Choroid plexus epithelial cell (primary cell): Measurements from ENCODE around the gene CCDC187.
"Not testable (repeated sequence)": the region's sequence is repeated elsewhere in the genome, so short reads cannot be mapped to it uniquely, and the experiment has no call there.

ENCODE experiments used
- DNase-seq: peaks from one replicate; pipeline ENCODE4 v3.0.0-alpha.2; 2010; ENCODE audit warnings: low read depth
- H3K4me3 ChIP-seq: 2 replicates; pipeline ENCODE4 v1.5.1; 2011; ENCODE audit warnings: low read depth, mild to moderate bottlenecking, control low read depth, low read length, moderate library complexity
- CTCF ChIP-seq: conservative IDR thresholded peaks from 2 replicates; pipeline ENCODE4 v1.5.1; 2011; ENCODE audit warnings: low read depth, mild to moderate bottlenecking, control low read depth, inconsistent platforms, low read length, moderate library complexity

Gene CCDC187

GRCh38 chr9:136270173-136270705 lies 33.7 kb downstream of the CCDC187 start:
- no peak for TF ChIP-seq CTCF
- DNase-seq: no peak
- H3K4me3 ChIP-seq: no peak overlapping the region

- DNase-seq: no peak
- H3K4me3 ChIP-seq: no peak overlapping the region
- no peak for TF ChIP-seq CTCF
Observed at GRCh38 chr9:136268735-136269134, 35.2 kb downstream of the CCDC187 start.

- TF ChIP-seq CTCF: peak; percentile 9
- DNase-seq: peak; percentile 16
- H3K4me3 ChIP-seq: no peak overlapping the region
Observed at GRCh38 chr9:136268318-136268717, 35.6 kb downstream of the CCDC187 start.

- H3K4me3 ChIP-seq: peak overlapping the region; percentile 61
- TF ChIP-seq CTCF: peak; percentile 50
Observed at GRCh38 chr9:136267261-136268111, 36.4 kb downstream of the CCDC187 start.

GRCh38 chr9:136266641-136267040 lies 37.3 kb downstream of the CCDC187 start:
- DNase-seq, H3K4me3 ChIP-seq: not testable (repeated sequence)

More at GRCh38 chr9:136267261-136268111, 36.4 kb downstream of the CCDC187 start:
- DNase-seq: peak; percentile 89

- no peak overlapping the region for H3K4me3 ChIP-seq
Observed at GRCh38 chr9:136265561-136266355, 38.1 kb downstream of the CCDC187 start.

More at GRCh38 chr9:136265561-136266355, 38.1 kb downstream of the CCDC187 start:
- no peak for TF ChIP-seq CTCF
- DNase-seq: no peak
